GM18502 (cell line): ENCODE results near the gene TRIM67.
"Not testable (repeated sequence)": the region's sequence is repeated elsewhere in the genome, so short reads cannot be mapped to it uniquely, and the experiment has no call there.

Experiments
- ATAC-seq: cut with Tn5 transposase; IDR thresholded peaks from one replicate; pipeline ENCODE4 v1.9.1; 2021; ENCODE audit warnings: mild to moderate bottlenecking; ENCODE audit not compliant: unreplicated experiment, poor library complexity

TRIM67 gene

DNA sequence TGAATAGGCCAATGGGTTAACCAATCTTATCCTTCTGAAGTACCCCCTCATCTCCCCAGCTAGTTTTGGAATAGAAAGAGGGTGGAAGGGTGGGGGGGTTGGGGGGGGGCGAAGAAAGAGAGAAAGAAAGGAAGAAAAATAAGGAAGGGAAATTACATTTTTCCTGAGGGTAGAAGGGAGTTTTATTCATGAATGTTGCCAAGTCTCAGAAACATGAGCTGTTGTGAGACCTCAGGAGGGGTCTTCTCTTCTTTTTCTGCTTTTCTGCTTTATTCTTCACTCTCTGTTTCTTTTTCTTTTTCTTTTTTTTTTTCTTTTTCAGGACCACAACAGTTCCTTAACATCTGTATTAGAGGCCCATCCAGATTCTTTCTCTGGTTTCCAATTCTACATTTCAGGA, 6.0 kb upstream of the TRIM67 start:
- ATAC-seq = no peak

DNA sequence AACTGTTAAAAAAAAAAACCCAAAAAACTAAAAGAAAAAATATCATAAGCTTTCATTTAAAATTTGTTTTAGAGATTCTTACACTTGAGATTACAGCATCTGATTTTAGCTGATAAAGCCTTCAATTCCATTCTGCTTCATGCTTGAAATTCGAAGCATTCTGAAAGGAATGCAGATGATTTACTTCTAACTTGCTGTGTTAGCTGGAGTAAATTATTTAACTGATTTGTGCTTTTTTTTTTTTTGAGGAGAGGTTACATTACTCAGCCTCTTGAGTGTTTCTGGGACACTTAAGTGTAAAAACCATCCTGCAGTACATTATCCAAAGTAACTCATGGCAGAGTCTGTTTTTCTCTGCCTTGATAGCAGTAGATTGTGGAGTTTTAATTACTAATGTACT, 4.5 kb upstream of the TRIM67 start:
- no peak for ATAC-seq

DNA sequence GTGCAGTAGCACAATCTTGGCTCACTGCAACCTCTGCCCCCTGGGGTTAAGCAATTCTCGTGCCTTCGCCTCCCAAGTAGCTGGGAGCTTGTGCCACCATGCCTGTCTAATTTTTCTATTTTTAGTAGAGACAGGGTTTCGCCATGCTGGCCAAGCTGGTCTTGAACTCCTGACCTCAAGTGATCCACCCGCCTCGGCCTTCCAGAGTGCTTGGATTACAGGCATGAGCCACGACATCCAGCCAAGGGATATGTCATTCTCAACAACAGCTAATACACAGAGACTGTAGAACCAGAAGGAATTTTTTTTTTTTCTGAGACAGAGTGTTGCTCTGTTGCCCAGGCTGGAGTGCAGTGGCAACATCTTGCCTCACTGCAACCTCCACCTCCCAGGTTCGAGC, 3.7 kb upstream of the TRIM67 start:
- not testable (repeated sequence) for ATAC-seq

DNA sequence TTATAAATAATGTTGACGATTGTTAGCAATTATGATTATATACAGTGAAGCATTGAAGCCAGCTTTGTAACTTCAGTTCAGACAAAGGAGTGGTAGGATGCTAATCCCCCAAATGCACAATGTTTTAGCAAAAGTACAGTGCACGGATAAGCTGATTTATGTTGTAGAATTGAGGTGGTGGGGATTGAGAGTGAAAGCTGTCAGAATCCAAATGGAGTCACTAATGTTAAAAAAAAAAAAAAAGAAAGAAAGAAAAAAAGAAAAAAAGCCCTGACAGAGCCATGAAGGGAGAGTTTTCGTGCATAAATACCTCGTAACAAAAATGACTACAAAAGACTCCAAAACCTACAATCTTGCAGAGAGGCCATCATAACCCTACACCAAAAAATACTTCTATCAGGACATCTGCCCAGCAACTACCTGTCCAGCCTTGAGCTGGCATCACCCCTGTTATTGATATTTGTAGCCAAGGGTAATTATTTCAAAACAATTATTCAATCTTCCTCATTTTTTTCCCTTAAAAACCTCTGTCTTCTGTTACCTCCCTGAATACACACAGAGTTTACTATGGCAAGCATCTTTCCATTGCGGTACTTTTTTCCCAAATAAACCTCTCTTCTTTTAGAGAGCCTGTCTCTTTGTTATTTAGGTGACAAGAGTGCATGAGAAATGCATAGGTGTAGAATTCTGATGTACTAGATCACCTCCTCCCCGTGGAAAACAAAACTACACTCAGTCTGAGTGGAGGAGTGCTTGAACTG, 2.5 kb upstream of the TRIM67 start:
- ATAC-seq = no peak

DNA sequence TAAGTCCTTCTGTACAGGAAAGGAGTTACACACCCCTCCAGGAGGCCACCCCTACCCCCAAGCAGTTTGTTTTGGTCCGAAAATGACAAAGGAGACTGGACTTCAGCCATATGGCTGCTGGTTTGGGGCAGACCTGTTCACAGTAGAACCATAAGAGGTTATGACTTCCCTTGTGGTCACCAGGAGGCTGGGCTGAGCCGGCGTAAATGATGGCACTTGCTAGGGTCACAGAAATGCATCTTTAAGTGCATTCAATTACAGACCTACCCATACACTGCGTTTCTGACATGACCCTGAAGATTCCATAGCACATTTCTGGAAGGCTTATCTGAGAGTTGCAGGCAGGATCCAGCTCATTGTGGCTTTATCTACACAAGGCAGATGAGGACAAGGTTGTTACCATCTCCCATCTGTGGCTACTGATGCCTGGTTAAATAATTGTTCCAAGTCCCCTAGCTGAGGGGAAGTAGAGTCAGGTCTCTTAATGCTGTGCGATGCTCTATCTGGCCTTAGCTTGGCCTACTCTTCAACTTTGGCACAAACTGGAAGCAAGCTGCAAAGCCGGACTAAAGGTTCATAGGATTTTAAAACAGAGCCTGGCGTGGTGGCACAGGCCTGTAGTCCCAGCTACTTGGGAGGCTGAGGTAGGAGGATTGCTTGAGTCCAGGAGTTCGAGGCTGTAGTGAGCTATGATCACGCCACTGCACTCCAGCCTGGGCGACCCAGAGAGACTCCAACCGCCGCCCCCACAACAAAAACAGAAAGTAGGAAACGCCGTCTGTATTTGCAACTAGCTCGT, 1.7 kb upstream of the TRIM67 start:
- no peak for ATAC-seq

DNA sequence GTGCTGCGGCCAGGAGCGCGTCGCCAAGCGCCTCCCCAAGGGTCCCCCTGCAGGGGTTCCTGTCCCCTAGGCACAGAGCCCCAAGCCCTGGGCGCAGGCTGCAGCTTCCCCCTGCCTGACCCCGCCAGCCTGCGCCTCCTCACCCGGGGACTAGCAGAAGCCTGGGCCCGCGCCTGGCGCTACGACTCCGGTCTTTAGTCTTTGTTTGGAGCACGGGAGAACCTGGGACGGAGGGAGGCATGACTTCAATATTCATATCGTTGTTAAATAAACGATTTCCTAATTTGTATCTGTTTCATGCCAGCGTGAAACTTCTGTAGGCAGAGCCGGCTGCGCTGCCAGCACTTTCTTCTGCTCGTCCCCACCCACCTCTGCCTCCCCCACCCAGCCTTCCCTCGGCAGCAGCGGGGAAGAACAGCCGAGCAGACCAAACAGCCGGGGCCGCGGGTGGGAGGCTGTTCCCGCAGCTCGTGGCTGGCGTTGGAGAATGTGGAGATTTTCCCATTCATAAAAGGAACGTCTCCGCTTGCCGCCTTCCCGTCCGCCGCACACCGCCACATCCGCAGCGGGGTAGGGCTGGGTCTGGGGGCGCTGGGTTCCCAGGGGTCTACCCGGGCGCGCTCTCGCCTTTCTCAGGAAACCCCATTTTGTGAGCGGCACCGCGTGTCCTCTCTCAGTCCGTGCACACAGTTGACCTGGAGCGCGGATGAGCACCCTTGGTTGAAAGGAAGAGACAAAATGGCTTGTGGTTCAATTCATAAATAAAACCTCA, 777 bp upstream of the TRIM67 start:
- ATAC-seq = no peak

DNA sequence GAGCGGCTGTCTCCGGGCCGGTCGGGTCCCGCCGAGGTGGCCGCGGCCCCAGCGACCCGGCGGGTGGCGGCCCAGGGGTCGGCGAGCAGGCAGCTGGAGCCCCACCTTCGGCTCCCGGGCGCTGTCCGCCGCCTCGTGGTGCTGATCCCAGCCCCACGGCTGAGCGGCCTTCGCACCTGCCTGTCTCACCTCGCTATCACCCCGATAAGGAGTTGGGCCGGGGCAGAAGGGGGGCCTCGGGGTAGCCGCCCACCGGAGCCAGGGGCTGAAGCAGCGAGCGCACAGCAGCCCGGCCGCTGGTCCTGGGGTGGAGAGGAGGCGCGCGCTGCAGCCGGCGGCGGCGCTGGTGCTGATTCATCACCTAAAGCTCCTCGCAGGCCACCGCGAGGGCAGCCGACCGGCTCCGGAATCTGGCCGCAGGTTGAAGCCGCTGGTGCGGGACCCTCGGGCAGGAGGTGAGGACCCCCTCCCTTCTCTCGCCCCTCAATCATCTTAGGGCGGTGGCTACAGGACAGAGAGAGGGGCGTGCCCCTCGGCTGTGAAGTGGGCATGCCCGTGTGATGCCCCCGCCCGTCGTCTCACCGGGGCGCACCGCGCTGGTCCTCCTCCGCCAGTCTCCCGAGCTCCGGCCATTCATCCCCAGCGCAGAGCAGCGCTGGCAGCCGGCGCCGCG, 575 bp downstream of the TRIM67 start:
- ATAC-seq = no peak

DNA sequence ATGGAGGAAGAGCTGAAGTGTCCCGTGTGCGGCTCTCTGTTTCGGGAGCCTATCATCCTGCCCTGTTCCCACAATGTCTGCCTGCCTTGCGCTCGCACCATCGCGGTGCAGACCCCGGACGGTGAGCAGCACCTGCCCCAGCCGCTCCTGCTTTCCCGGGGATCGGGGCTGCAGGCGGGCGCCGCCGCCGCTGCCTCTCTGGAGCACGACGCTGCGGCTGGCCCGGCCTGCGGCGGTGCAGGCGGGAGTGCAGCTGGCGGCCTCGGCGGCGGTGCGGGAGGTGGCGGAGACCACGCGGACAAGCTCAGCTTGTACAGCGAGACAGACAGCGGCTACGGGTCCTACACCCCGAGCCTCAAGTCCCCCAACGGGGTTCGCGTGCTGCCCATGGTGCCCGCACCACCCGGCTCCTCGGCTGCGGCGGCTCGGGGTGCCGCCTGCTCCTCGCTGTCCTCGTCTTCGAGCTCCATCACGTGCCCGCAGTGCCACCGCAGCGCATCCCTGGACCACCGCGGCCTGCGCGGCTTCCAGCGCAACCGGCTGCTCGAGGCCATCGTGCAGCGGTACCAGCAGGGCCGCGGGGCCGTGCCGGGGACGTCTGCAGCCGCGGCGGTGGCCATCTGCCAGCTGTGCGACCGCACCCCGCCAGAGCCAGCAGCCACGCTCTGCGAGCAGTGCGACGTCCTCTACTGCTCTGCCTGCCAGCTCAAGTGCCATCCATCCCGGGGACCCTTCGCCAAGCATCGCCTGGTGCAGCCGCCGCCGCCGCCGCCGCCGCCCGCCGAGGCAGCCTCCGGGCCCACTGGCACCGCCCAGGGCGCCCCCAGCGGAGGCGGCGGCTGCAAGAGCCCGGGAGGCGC, 1.3 kb downstream of the TRIM67 start:
- no peak for ATAC-seq

DNA sequence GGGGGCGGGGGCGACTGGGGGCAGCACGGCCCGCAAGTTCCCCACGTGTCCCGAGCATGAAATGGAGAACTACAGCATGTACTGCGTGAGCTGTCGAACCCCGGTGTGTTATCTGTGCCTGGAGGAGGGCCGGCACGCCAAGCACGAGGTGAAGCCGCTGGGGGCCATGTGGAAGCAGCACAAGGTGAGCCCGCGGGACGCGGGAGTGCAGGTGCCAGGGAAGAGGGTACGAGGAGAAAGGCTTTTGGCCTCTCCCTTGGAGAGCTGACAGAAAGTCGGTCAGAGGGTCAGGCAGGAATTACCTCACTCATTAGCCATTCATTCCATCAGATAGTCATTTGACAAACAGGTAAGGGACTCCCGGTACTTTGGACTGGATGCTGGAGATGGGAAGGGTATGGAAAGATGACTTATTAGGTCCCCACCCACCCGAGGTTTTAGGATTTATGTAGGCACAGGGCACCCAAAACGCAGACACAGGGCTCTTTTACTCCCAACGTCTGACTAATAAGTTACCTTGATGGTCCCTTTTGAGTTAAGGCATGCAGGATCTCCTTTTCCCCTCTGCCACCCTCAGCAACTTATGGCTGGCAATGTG, 2.1 kb downstream of the TRIM67 start:
- ATAC-seq = no peak

DNA sequence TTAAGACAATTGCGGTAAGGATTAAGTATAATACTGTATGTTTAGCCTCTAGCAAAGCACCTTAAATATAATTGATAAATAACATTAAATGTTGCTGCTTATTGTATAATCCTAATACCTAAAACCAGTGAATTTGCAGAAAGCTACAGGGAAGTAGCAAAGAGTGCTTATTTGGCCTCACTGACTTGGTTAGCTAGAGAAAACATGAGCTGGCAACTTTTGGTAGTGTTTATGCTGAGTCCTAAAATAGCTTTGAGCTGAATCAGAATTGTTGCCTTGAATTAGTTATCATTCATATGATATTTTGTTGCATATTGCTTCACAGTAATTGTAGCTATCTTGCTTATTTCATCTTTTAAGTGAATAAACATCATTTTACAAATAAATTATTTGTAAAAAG, 3.5 kb downstream of the TRIM67 start:
- no peak for ATAC-seq

DNA sequence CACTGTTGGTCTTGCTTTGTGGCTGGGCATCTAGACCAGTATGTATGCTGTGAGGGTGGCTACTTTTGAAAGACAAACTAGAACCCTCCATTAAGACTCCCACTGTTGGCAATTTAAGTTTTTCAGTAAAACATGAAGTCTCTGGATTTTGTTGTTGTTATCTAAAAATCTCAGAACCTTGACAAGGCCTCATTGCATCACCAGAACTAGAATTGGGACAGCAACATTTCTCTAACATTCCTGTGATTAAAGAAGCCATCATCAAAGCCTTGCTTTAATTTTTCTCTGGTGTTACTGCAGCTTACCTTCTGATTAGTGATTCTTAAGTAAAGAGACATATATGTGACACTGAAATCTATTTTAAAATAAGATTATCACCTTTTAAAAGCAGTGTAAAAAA, 4.5 kb downstream of the TRIM67 start:
- no peak for ATAC-seq

DNA sequence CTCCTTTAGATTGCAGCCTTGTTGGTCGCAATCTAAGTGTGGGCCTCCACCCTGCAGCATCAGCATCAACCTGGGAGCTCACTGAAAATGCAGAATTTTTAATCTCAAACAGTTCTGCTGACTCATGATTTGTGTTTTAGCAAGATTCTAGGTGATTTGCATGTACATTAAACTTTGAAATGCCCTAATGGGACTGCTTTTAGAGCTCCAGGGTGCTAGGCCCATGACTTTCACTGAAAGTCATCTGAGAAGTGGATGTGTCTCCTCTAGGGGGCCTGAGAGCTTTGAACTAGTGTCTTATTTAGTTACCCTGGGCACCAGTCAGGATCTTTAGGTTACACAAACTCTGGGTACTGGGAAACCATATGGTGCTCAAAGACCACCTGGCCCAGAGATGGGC, 9.0 kb downstream of the TRIM67 start:
- no peak for ATAC-seq

DNA sequence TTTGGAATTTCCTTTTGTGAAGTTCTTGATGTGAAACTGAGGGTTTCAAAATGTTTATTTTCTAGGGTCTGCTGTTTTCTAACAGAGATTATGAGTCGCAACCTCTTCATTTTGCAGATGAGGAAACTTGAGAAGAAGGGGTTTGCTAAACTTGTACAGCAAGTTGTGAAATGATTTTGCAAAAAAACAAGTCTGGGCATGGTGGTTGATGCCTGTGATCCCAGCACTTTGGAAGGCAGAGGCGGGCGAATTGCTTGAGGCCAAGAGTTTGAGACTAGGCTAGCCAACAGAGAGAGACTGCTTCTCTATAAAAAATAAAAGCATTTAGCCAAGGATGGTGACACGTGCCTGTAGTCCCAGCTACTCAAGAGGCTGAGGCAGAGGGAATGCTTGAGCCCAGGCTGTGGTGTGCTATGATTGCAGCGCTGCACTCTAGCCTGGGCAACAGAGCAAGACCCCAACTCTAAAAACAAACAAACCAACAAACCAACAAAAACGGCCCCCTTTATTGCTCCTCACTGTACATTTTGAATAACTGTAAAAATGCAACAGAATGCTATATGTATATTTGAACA, 9.9 kb downstream of the TRIM67 start:
- no peak for ATAC-seq

DNA sequence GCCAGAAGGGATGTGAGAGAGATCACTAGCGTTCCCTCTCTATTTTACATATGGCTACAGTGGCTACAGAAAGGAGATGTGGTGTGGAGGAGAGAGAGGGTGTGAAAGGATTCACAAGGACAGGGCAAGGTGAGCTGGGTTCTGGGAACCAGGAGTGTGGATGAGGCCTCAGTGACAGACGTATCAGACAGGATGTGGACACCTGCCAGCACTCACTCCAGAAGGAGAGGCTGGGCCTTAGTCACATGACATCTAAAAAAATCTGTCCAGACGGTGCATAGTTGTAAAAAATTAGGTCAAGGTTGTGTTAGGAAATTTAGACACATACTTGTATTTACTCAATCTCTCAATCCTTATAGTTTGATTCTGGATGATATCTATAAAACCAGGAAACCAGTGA, 10.6 kb downstream of the TRIM67 start:
- no peak for ATAC-seq

DNA sequence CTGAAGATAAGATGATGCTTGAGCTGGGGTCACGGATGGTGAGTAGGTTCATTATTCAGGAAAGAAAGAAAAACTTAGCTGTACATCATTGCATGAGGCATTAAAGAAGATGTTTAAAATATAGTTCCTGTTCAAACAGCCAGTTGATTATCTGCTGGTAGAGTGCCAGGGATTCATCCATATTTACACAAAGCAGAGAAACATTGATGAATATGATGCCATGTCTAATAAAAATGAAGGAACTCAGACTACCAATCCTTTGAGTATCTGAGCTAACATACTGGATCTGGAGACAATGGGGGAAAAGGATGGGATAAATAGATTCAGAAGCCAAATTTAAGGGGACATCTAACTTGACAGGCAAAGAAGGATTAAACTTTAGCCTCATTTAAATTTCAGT, 14.6 kb downstream of the TRIM67 start:
- ATAC-seq = no peak

DNA sequence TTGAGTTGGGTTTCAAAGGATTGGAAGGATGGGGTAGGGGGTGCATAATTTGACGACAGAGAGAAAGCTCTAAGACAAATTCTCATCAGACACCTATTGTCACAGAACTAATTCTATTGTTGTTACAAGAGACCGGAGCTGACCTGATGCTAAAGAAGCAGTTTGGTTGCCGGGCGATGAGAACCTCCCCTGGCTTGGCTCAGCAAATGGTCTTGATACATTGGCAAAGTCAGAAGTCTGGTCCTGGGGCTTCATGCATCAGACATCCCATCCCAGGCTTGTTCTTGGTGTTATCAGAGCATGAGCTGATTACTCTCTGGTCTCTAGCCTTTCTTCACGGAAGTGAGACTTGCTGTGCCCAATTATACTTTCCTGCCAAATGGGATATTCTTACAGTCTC, 15.4 kb downstream of the TRIM67 start:
- no peak for ATAC-seq

DNA sequence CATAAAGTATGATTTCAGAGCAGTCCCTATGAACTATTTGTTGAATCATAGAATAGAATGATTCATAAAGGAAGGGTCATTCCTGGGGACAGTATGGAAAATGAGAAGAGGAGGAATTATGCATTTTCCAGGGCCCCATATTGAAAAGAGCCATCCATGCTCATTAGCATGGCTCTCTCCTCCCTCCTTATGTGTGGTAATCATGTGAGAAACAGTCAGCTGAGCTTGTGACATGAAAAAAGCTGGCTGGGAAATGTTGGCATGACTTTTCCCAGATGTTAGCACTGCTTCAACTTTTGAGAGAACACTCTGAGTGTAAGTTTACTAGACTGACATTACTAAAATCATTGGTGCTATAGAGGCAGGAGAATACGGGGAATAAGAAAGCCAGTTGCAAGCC, 16.1 kb downstream of the TRIM67 start:
- ATAC-seq = no peak

DNA sequence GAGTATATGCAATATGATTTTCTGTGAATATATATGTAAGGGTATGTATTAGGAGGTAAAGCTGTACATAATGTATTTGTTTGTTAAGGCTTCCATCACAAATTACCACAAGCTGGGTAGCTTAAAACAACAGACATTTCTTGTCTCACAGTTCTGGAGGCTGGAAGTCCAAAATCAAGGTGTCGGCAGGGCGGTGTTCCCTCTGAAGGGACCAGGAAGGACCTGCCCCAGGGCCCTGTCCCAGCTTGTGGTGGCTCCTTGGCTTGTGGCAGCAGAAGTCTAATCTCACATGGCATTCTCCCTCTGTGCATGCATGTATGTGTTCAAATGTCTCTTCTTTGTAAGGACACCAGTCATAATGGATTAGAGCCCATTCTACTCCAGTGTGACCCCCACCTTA, 17.1 kb downstream of the TRIM67 start:
- no peak for ATAC-seq

DNA sequence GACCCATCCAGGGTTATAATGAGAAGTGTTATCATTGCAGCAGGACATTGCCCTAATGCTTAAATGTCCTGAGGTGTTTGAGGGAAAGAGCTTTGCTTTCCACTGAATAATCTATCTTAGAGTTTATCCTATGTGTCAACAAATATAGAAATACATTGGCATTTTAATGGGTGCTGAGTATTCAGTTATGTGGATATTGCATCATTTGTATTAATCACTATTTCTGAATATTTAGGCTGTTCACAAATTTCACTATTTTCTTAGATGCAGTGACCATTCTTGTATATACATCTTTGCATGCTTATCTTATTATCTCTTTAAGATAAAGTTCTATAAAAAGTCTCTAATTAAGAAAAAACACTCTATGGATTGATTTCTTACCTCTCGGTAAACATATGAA, 18.2 kb downstream of the TRIM67 start:
- ATAC-seq = no peak
